DMS153 treated with DMSO at 0.1 percent for 48 hours (cell line): ENCODE data around the gene BSG.
"Not testable (repeated sequence)": the region's sequence is repeated elsewhere in the genome, so short reads cannot be mapped to it uniquely, and the experiment has no call there.

ENCODE experiments used
- DNase-seq: peaks from one replicate; lab custom pipeline; 2025; ENCODE audit not compliant: unreplicated experiment; lab: John Stamatoyannopoulos, UW

The BSG gene

GRCh38 chr19:585146-585545 is 12.8 kb downstream of the BSG start:
- not testable (repeated sequence) for DNase-seq

GRCh38 chr19:585551-586110 is 13.2 kb downstream of the BSG start:
- no peak for DNase-seq

DNA sequence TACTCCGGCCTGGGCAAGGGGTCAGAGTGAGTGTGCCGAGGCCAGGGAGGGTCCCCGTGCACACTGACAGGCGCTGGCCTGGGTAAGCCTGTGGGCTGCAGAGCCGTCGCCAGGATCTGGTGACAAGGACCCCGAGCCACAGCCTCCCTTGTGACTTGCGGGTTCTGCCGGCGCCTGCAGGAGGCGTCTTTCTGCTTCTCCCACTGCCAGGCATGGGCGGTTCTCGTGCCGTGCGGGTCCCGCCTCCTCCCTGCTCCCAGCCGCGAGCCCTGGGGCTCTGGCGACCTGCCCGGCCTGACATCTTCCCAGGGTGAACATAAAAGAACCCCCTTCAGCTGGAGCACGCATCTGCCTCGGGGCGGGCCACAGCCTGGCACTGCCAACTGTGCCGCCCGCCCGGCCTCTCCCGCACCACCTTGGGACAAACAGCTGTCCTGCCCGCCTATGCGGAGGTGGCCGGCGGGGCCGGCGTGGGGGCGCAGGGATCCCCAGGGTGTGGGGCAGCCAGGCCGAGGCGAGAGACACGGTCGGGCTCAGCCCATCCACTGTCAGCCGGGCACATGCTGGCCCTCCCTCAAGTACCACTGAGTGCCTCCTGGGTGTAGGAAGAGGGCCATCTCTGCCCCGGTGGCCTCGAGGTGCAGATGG is 15.8 kb downstream of the BSG start:
- DNase-seq = peak; percentile 31

- no peak for DNase-seq
Observed at GRCh38 chr19:588741-589692, 16.6 kb downstream of the BSG start.

DNA sequence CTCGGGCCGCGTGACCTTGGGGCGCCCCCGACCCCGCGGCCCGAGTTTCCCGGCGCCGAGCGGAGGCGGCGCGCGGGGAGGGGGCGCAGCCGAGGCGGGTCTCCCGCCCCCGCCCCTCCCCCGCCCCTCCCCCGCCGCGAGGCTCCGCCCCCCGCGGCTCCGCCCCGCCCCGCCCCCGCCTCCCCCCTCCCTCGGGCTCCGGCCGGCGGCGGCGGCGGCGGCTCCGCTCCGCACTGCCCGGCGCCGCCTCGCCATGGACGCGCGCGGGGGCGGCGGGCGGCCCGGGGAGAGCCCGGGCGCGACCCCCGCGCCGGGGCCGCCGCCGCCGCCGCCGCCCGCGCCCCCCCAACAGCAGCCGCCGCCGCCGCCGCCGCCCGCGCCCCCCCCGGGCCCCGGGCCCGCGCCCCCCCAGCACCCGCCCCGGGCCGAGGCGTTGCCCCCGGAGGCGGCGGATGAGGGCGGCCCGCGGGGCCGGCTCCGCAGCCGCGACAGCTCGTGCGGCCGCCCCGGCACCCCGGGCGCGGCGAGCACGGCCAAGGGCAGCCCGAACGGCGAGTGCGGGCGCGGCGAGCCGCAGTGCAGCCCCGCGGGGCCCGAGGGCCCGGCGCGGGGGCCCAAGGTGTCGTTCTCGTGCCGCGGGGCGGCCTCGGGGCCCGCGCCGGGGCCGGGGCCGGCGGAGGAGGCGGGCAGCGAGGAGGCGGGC is 17.4 kb downstream of the BSG start, which contains the start of gene HCN2:
Gene HCN2 (plus strand): TSS at position 189 of the 703 bp plus-strand sequence. CDS start 65 bp downstream, at position 254.
- no peak for DNase-seq

DNA sequence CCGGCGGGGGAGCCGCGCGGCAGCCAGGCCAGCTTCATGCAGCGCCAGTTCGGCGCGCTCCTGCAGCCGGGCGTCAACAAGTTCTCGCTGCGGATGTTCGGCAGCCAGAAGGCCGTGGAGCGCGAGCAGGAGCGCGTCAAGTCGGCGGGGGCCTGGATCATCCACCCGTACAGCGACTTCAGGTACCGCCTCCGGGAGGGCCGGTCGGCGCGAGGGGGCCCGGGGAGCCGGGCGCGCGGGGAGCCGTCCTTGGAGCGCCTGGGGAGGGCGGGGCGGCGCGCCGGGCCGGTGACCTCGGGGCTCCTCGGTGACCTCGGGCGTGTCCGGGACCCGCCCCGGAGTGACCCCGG is 18.0 kb downstream of the BSG start:
- DNase-seq = no peak

DNA sequence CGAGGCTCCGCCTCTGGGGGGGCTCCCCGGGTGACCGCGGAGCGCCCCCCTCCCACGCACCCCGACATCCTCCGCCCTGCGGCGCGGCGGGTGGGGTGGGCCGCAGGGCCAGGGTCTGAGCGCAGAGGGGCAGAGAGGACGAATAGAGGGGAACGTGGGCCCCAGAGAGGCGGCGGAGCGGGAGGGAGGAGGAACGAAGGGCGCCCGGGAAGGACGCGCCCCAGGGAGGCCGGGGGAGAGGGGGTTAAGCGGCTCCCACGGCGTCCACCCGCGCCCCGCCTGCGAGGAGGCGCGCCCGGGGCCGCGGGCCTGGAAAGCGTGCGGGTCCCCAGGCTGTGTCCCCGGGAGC is 18.3 kb downstream of the BSG start:
- no peak for DNase-seq

- no peak for DNase-seq
Observed at GRCh38 chr19:591099-591958, 18.9 kb downstream of the BSG start.

- DNase-seq = no peak
Observed at GRCh38 chr19:592101-592500, 19.7 kb downstream of the BSG start.

DNA sequence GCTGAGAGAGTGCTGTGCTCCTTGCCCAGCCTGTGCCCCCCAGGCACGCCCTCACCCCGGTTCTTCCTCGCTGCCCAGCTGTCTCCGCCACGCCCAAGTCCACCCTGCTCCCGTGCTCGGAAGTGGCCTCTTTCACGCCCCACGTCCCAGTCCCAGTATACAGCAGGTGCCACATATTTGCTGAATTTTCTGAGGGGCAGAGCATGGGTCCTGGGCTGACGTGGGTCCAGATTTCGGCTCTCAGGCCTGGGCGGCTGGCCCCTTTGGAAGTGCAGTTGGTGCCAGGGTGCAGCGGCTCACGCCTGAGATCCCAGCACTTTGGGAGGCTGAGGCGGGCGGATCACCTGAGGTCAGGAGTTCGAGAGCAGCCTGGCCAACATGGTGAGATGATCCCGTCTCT is 20.7 kb downstream of the BSG start:
- no peak for DNase-seq

DNA sequence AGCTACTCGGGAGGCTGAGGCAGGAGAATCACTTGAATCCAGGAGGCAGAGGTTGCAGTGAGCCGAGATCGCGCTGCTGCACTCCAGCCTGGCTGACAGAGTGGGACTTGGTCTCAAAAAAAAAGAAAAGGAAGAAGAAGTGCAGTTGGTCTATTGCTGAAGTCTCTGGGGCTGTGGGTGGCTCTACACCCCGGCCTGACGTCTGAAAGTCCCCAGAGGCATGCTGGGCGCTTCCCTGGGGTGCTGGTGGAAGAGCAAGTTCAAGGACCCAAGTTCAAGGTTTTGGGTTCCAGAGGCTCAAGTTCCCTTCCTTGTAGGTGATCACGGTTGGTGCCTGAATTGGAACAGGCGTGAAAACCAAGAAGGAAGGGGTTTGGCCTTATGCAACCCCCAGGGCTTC is 21.1 kb downstream of the BSG start:
- no peak for DNase-seq

DNA sequence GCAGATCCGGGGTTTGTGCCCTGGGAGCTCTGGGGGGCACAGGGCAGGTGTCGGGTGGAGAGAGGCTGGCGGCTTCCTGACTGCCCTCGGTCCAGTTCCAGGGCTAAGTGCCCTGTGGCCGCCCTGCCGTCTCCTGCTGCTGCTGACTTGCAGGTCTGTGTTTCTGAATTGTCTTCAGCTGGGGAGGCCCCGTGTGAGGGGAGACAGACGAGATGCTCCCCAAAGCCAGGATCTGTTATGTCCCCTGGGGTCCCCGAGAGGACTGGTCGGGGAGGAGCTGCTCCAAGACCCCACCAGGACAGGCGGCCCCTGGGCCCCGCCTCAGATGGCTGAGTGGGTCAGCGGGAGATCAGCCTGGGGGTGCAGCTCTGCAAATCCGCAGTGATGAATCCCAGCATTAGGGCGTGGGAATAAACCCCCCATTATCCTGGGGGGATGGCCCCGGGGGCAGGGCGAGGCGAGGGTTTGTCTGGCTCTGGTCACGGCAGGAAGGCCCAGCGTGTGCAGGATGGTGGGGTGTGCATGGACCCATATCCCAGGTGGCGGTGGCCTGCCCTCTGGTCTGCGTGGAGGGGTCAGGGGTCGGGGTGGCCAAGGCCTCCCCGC is 22.0 kb downstream of the BSG start:
- DNase-seq = no peak

GRCh38 chr19:595326-596262 is 23.2 kb downstream of the BSG start:
- no peak for DNase-seq

- no peak for DNase-seq
Observed at GRCh38 chr19:596263-596655, 23.9 kb downstream of the BSG start.

DNA sequence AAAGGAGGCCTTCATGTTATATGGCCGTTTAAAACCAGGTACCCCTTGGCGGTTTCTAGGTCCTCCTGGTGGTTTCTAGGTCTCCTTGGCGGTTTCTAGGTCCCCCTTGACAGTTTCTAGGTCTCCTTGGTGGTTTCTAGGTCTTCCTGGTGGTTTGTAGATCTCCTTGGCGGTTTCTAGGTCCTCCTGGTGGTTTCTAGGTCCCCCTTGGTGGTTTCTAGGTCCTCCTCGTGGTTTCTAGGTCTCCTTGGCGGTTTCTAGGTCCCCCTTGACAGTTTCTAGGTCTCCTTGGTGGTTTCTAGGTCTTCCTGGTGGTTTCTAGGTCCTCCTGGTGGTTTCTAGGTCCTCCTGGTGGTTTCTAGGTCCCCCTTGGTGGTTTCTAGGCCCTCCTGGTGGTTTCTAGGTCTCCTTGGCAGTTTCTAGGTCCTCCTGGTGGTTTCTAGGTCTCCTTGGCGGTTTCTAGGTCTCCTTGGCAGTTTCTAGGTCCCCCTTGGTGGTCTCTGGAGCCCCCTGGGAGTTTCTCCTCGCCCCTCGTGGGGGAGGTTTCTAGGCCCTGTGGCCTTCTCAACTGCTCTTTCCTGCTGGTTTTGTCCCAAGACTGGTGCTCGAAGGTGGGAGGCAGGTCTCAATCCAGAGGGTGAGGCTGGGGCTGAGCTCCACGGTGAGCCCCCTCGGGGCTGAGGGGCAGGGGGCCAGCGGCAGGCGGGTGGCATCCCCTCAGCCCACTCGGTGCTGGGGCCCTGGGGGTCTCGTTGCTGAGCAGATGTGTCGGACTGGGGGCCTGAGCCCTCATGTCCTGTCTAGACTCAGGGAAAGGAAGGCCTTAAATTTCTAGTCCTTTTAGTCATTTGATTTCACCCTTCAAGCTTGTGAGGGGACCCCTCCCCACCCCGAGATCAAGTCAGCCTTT is 25.3 kb downstream of the BSG start:
- no peak for DNase-seq

DNA sequence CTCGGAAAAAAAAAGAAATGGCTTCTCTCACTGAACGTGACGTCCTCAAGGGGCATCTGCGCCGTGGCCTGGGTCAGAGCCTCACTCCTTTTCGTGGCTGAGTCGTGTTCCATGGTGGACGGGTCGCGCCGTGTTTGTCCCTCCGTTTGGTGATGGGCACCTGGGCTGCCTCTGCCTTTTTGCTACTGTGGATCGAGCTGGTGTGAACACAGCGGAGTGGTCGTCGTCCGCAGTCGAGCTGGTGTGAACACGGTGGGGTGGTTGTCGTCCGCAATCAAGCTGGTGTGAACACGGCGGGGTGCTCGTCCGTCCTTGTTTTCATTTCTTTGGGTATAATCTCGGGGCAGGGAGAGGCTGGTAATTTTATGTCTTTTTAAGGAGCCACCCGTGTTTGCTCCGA is 28.9 kb downstream of the BSG start:
- no peak for DNase-seq

DNA sequence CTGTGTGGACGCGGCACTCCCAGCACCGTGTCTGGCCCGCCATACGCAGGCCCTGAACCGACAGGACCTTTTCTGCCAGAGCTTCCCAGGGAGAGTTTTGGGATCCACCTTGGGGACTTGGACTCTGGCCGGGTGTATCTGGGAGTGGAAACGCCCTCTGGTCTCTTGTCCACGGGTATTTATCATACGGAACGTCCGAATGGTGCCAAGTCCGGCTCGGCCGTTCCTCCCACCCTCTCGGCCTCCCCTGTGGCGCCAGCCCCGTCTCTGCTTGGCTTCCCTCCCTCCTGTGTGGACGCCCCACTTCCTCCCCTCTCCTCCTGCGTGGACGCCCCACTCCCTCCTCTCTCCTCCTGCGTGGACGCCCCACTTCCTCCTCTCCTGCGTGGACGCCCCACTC is 29.4 kb downstream of the BSG start:
- no peak for DNase-seq
